ENCODE measurements around the gene DGCR2.
"Not testable (repeated sequence)": the region's sequence is repeated elsewhere in the genome, so short reads cannot be mapped to it uniquely, and the experiment has no call there.

Gene DGCR2

DNA sequence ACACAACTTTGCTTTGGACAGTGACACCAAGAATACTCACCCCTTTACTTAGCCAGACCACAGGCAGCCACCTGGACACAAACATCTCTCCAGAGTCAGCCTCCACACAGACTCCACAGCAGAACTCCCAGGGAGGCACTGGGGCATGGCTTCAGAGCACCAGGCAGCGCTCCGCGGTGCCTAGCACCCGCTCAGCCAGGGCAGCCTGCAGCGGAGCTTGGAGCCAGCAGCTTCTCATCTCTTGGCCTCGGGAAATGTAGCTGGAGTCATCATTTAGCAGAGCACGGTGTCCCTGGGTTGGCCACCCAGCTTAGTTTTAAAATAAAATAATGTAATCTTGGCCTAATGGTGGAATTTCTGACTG is 91.3 kb downstream of the DGCR2 start:
- not testable (repeated sequence) for DNase-seq (ENCODE audit: low read depth, low spot score)

- DNase-seq (ENCODE audit: low read depth, low spot score): not testable (repeated sequence)
These were observed 91.9 kb downstream of the DGCR2 start for GRCh38 chr22:19030226-19030888.

- not testable (repeated sequence) for DNase-seq (ENCODE audit: low read depth, low spot score)
These were observed 92.8 kb downstream of the DGCR2 start for GRCh38 chr22:19029113-19030103.

DNA sequence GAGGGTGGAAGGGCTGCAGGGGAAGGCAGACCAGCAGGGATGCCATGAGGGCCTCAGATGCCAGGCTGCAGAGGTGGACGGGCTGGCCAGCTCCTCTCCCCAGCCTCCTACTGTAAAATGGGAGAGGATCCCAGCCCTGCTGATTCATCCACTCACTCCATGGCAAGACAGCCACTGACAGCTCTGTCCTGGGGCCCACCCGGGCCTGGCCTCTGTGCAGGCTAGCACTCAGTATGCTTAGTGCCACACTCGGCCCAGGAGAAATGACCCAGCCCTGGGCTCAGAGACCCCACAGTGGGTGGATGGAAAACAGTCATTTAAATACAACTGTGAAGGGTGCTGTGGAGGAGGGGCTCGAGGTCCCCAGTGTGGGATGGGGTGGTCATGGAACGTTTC is 94.2 kb downstream of the DGCR2 start:
- DNase-seq (ENCODE audit: low read depth, low spot score): not testable (repeated sequence)

DNA sequence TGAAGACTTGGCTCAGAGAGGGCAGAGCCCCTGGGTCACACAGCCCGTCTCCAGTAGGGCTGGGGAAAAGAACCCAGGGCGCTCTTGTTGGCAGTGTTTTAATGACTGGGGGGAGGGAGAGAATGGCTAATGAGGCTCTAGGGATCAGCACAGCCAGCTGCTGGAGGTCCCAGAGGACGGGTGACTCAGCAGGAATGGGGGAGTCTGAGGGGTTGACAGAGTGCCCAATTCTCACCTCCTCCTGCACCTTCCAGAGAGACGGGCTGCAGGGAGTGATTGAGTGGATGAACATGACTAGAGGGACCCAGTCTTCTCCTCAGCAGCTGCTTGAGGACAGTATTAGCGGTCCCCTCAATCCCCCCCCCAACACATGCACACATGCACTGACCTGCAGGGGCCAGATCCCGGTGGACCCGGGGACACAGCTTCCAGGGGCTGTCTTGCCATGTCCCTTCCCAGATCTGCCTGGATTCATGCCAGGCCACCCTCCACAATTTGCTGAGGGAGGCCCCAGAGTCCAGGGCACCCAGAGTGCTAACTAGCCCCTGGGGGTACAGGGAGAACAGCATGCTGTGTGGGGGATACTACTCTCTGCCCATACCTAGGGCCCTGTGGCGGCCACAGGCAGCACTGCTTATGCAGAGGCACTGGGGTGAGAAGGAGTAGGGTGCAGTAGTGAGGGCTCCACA is 94.7 kb downstream of the DGCR2 start:
- DNase-seq (ENCODE audit: low read depth, low spot score): not testable (repeated sequence)

DNA sequence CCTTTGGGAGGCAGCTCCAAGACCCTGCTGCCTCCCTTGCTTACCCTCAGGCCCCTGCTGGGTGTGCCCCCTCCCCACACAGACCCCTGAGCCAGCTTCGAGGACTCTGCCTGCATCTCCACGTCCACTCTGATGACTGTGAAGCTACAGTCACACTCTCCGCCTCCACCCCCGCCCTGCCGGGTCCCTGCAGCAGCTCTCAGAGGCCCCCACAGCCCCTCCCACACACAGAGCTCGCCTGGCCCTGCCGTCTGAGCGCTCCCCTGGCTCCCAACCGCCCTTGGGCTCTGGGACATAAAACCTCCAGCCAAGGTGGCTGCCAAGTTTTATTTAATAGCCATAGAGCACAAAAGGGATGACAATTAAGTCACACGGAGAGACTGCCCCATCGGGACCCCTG is 96.1 kb downstream of the DGCR2 start:
- DNase-seq (ENCODE audit: low read depth, low spot score): not testable (repeated sequence)

GRCh38 chr22:19024956-19025489 is 97.2 kb downstream of the DGCR2 start:
- not testable (repeated sequence) for DNase-seq (ENCODE audit: low read depth, low spot score)

GRCh38 chr22:19023931-19024330 is 98.3 kb downstream of the DGCR2 start:
- not testable (repeated sequence) for DNase-seq (ENCODE audit: low read depth, low spot score)

DNA sequence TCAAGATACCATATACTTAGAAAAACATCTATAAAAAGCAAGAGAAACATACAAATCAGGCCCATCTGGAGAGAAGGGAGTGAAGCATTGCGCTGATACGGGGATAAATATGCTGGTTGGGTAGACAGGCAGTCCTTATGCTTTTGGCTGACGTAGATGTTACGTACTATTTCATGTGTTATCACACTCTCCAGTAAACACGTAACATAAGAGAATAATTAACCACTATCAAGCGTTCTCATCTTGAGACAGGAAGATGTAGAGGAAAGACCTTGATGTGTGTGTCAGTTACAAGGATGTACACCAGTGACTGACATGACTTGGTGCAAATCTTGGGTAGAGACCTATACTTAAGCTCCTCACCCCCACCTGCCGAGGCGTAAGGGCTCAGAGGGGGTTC is 99.5 kb downstream of the DGCR2 start:
- DNase-seq (ENCODE audit: low read depth, low spot score): no peak

DNA sequence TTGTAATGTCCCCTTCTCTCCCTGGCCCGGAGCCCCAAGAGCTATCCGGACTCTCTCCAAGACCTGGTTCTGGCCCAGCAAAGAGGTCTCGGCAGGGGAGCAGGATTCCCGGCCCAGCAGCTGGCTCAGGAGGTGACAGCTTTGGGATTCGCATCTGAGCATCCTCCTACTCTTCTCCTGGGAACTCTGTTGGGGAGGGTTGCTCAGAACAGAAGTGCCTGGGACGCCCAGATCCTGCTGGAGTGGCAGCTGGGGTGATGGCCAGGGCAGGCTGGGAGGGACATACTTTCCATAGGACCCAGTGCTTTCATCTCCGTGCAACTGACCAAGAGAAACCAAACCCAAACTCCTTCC is 102.6 kb downstream of the DGCR2 start:
- no peak for DNase-seq (ENCODE audit: low read depth, low spot score)

GRCh38 chr22:19019029-19019678 is 103.1 kb downstream of the DGCR2 start:
- no peak for DNase-seq (ENCODE audit: low read depth, low spot score)

GRCh38 chr22:19018256-19018655 is 104.0 kb downstream of the DGCR2 start:
- no peak for DNase-seq (ENCODE audit: low read depth, low spot score)

DNA sequence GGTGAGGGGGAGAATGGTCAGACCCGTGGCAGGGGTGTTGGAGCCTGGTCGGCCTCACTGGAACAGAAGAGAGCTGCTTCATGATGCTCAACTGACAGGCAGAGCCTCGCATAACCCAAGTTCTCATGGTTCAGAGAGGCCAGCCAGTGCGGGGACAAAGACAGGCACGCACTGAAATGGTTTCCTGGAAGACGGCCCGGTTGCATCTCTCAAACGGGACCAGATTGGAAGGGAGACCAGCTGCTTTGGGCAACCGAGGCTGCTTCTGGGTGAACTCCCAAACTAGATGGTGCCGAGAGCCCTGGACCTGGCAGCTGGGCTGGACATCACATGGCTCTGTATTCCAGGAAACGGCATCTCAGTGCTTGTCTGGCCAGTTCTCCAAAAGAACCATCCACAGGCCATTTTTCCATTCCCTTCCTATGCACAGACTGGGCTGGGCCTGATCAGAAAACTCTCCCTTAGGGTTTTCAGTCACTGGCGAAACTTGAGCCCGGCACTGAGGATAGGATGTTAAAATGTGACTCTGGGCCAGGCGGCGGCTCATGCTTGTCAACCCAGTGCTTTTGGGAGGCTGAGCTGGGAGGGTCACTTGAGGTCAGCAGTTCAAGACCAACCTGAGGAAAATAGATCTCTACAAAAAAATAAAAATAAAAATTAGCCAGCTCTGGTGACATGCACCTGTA is 106.0 kb downstream of the DGCR2 start:
- DNase-seq (ENCODE audit: low read depth, low spot score): no peak

DNA sequence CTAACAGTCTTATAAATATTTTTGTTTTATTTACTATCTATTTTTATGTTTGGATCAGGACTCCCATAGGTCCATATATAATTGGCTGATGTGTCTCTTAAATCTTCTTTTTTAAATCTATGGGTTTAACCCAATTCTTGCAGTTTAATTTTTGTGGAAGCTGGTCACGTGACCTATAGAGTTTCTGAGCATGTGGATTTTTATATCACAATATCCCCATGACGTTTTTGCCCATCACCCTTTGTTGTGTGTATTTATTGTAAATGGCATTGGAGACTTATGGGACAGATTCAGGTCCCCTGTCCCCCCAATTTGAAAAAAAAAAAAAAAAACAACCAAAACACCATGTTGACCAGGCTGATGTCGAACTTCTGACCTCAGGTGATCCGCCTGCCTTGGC is 107.3 kb downstream of the DGCR2 start:
- DNase-seq (ENCODE audit: low read depth, low spot score): no peak

DNA sequence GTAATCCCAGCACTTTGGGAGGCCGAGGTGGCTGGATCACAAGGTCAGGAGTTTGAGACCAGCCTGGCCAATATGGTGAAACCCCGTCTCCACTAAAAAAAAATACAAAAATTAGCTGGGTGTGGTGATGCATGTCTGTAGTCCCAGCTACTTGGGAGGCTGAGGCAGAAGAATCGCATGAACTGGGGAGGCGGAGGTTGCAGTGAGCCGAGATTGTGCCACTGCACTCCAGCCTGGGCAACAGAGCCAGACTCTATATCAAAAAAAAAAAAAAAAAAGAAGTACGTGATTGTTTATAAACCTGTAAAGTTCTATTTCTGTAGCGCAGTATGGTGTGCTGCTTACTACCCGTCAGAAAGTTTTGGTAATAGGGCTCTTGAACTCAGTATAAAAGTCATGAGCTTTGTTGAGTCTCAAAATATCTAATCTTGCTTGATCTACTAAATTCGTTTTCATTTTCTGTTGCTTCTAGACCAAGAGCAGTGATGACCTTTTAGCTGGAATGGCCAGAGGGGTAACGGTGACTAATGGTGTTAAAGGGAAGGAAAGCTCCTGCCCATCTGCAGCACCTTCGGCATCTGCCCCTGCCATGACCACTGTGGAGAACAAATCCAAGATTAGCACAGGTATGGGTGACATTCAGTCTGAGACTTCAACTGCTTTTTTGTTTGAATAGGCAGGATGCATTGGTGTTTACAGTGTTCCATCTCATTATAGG is 108.2 kb downstream of the DGCR2 start:
- DNase-seq (ENCODE audit: low read depth, low spot score): not testable (repeated sequence)

- not testable (repeated sequence) for DNase-seq (ENCODE audit: low read depth, low spot score)
These were observed 108.8 kb downstream of the DGCR2 start for GRCh38 chr22:19013411-19013810.

- DNase-seq (ENCODE audit: low read depth, low spot score): no peak
These were observed 109.8 kb downstream of the DGCR2 start for GRCh38 chr22:19012308-19012986.

- not testable (repeated sequence) for DNase-seq (ENCODE audit: low read depth, low spot score)
These were observed 110.6 kb downstream of the DGCR2 start for GRCh38 chr22:19011611-19012010.

DNA sequence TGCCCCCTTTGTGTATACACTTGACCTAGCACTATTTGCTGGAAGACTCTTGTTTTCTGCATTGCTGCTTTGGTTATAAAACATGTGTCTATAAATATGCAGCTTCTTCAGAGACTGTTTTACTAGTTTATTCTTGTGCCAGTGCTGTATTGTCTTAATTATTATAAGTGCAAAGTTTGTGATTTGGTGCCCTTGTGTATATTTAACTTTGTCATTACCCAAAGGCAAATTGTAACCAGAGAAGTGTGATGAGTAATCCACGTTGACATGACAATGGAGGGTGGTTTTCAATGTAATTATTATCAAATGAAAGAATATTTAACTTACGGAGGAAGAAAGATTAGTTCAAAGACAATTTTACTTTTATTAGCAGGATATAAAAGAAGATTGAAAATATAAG is 111.1 kb downstream of the DGCR2 start:
- no peak for DNase-seq (ENCODE audit: low read depth, low spot score)

DNA sequence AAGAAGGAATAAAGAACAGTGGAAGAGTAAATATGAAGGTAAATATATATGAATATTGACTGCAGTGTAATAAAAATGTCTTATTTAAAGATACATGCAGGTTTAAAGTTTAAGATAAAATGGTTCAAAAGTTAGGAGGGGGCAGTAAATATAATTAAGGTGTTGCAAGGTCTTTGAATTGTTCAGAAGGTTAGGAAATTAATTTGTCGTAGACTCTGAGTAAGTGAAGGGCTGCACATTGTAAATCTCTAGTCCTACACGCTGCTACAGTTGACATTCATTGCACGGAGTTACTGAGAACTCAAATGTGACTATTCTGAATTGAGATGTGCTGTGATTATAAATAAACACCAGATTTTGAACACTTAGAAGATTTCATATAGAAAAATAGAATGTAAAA is 116.3 kb downstream of the DGCR2 start:
- DNase-seq (ENCODE audit: low read depth, low spot score): no peak

Measured in brain pericyte (primary cell).